Bronchial smooth muscle cell (primary cell): ENCODE measurements around the gene ADAMTS6. TPM values are rescaled to one million over a fixed set of nuclear protein-coding genes. Genes with fewer than 3 reads are reported as not detected.

Experiments used
- total RNA-seq: library from RNA; depleted of rRNA; stranded (reverse); fragments of >200 nt; gene quantifications from 2 replicates; pipeline ENCODE4 v1.2.1, GENCODE V29; 2014

Gene ADAMTS6
- 37.8 and 49.9 TPM in 2 replicates for total RNA-seq

DNA sequence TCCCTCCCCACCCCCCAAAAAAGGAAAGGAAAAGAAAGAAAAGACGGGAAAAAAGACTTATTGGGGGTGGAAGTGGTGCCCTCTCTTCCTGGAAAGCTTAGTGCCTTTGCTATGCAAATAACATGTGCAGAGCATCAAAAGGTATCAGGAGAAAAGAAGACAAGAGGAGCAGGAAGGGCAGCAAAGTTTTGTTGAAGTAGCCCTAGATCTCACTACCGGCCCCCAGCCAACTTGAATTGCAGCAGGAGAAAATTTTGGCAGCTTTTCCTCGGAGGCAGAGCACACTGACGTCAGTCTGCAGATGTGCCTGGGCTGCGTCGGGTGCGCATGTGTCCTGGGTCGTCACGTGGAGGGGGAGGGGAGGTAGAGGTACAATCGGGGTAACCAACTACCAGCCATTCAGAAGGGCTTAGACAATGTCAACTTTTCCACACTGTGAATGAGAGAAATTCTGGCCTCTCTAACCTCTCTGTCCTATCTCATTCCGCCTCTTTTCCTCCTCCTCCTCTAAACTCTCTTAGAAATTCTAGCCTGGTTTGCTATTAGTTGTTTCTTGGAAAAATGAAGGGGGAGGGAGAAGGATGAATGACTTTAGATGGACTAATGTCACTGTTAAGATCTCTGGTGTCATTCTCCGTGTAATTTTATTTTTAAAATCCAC lies at the start of gene ADAMTS6:
TSS of gene ADAMTS6 (minus strand) at position 286 of the 661 bp plus-strand sequence. CDS start 8,247 bp downstream, outside the sequence.

Other genes starting within 250 kb of the ADAMTS6 start
- 2.1 and 5.0 TPM in 2 replicates for gene CENPK, start 81.2 kb upstream of the ADAMTS6 start, total RNA-seq
- 36.8 and 48.1 TPM in 2 replicates for gene PPWD1, start 81.4 kb upstream of the ADAMTS6 start, total RNA-seq
- gene TRIM23, start 142.4 kb upstream of the ADAMTS6 start, total RNA-seq = 32.8 and 44.9 TPM in 2 replicates
- 1.9 and 2.4 TPM in 2 replicates for gene SHLD3, start 143.1 kb upstream of the ADAMTS6 start, total RNA-seq
- gene TRAPPC13, start 143.1 kb upstream of the ADAMTS6 start, total RNA-seq = 29.0 and 30.1 TPM in 2 replicates
- gene SGTB, start 240.2 kb upstream of the ADAMTS6 start, total RNA-seq = 4.6 and 6.5 TPM in 2 replicates
- gene NLN, start 240.3 kb upstream of the ADAMTS6 start, total RNA-seq = 12.5 and 19.2 TPM in 2 replicates